ACHN (cell line): ENCODE measurements around the gene TIPARP.
A peak's percentile ranks its signal among the peaks of the same experiment; 100 is the strongest.

Source experiments
- DNase-seq: peaks from one replicate; pipeline ENCODE4 v3.0.0-alpha.2; 2015
- in situ Hi-C: cut with HindIII; loops from 2 replicates; pipeline ENCODE4 v1.10.0; 2017; ENCODE audit warnings: low sequenced_read_pairs, low pct_ligation_motif_present, low pct_unique_long_range_greater_than_20kb

The TIPARP gene

DNA sequence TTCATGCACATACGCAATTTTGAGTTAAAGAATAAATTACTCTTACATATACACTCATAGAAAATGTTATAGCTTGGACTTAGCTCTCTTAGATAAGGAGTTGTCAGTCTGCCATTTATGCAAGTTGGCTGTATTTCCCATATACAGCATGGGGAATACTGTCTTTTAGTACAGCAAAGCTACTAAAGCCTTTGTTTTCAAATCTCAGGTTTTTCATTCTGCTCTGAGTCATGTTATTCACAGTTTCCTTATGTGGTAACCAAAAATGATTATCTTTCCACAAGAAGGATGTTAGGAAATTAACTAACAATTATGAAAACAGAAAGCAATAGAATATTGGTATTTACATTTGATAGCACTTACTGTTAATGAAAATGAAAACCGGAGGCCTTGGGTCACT lies 4.3 kb upstream of the TIPARP start:
- in situ Hi-C loops: no loop called here
- no peak for DNase-seq

DNA sequence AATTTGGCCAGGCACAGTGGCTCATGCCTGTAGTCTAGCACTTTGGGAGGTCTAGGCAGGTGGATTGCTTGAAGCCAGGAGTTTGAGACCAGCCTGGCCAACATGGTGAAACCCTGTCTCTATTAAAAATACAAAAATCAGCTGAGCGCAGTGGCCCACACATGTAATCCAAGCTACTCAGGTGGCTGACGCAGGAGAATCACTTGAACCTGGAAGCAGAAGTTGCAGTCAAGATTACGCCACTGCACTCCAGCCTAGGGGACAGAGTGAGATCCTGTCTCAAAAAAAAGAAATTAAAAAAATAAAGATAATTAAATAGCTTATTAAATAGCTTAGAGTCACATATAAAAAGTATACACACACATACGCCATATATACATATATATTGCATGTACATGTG lies 3.7 kb upstream of the TIPARP start:
- no peak for DNase-seq
- in situ Hi-C loops: no loop called here

DNA sequence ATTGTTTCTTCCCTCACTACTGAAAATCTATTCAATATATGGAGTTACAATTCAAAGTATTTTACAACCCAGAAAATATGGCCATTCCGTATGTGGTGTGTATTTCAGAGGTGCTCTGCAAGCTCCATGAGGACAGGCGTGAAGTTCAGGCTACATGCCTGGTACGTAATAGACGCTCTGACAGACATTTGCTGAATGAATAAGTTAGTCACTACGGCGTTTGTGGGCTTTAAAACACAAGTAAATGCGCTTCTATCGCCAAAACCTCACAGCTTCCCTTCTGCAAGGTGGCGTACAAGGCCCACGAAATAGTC lies 701 bp upstream of the TIPARP start:
- in situ Hi-C loops: no loop called here
- no peak for DNase-seq

DNA sequence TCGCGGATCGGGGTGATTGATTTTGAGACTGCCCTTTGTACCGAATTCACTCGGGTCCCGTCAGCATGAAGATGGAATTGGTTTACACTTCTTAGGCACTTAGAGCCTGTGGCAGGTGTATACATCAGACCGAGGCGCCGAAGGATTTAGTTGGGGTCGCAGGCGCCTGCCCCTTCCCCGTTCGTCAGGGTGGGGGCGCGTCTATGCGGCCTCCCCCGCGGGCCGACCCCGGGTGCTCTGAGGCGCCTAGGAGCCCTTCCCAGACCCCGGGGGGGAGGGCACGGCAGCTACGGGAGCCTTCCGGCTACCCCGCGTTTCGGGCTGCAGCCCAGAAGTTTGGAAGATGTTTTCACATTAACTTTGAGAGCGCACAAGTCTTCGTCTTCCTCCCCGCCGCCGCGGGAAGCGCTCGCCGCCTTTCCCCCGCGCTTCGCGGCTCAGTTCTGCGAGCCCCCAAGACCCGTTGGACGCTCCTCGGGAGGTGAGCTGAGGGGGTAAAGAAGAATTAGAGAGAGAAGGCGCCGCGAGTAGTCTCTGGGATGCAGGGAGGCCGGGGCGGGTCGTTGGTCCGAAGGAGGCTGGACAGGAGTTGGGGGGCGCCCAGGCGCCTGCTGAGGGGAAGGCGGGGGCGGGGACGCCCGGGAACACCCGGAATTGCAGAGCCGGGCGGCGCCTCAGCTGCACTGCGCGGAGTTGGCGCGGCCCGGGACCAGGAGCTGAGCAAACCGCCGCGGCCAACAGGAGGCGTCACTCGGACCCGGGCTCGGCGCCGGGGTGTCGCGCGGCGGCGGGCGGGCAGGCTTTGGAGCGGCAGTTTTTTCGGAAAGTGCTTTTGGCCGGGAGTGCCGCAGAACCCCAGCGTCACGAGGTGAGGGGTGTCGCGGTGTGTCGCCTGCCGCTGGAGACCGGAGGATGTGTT lies 780 bp downstream of the TIPARP start:
- peak; percentile 55 for DNase-seq
- in situ Hi-C loops: no loop called here

DNA sequence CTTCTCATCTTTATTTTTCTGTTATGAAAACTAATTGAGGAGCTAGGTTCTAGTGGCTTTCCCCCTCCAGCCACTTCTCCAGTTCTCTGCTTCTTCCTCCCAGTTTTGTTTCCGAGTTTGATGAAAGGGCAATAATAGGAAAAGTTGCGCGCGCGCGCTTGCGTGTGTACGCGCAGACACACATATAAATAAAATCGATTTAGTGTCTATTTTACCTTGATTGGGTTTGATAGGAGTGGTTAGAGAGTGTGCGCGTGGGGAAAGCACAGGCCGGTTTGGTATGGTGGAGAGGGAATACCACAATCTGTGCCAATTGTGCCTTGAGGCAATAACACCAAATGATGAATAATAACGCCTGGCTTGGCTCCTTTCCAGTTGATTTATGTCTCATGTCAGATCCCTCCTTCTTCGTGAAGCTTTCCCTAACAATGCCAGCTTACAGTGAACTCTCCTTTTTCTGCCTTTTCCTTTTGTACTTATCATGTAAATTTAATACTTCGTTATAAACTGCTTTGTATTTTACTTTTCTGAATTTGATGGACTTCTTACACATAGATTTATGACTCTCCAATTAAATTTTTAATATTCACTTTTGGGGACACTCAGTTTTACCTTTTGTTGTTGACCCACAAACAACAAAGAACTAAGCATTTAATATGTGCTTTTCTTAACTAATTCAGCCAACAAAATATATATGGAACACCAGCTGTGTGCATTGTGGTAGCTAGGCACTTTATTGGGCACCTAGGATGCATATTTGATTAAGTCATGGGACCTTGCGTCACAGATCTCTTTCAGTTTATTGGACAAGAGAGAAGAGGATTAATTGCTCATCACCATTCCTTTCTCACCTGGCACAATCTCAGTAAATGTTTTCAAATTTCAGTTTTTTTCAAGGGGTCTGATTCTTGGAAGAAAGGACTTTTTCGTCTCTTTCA lies 1.7 kb downstream of the TIPARP start:
- in situ Hi-C loops: no loop called here
- DNase-seq: peak; percentile 83

DNA sequence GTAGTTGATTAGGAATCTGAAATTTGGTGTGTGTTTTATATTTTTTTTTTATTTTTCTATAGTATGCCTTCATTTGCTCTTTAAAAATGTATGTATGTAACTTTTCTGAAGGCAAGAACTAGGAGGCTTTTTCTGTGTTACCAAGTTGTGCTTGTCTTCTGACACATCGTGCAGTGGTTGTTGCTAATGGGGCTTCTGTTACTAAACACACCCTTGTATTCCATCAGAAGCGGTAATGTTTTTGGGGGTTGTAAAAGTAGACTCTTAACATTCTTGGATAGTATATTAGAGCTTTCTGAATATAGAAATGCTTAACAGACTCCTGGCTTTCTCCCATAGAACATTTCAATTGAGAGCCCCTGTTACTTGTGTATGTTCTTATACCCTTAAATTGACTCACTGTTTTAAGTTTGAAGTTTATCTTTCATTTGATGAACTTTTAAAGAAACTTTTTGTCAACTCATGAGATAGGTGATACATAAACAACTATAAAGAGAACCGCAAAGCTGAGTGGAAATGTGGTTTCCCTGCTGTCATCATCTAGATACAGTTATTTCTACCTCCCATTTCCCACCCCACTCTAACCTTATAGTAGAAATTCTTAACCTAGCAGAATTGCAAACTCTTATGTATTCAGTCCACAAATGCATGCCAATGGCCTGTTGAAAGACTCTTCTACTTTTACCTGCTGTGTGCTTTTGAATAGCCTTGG lies 2.5 kb downstream of the TIPARP start:
- DNase-seq: no peak
- in situ Hi-C loops: no loop called here

DNA sequence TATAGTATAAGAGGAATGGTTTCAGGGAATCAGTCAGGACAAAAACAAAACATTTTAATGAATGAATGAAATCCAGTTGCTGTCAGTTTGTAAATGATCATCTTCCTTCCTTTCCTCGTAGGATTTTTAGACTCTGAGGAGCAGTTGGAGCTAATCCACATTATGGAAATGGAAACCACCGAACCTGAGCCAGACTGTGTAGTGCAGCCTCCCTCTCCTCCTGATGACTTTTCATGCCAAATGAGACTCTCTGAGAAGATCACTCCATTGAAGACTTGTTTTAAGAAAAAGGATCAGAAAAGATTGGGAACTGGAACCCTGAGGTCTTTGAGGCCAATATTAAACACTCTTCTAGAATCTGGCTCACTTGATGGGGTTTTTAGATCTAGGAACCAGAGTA lies 3.1 kb downstream of the TIPARP start:
- in situ Hi-C loops: no loop called here
- no peak for DNase-seq

DNA sequence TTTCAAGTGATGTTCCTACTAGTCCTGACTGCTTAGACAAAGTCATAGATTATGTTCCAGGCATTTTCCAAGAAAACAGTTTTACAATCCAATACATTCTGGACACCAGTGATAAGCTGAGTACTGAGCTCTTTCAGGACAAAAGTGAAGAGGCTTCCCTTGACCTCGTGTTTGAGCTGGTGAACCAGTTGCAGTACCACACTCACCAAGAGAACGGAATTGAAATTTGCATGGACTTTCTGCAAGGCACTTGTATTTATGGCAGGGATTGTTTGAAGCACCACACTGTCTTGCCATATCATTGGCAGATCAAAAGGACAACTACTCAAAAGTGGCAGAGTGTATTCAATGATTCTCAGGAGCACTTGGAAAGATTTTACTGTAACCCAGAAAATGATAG lies 3.8 kb downstream of the TIPARP start:
- no peak for DNase-seq
- in situ Hi-C loops: no loop called here

DNA sequence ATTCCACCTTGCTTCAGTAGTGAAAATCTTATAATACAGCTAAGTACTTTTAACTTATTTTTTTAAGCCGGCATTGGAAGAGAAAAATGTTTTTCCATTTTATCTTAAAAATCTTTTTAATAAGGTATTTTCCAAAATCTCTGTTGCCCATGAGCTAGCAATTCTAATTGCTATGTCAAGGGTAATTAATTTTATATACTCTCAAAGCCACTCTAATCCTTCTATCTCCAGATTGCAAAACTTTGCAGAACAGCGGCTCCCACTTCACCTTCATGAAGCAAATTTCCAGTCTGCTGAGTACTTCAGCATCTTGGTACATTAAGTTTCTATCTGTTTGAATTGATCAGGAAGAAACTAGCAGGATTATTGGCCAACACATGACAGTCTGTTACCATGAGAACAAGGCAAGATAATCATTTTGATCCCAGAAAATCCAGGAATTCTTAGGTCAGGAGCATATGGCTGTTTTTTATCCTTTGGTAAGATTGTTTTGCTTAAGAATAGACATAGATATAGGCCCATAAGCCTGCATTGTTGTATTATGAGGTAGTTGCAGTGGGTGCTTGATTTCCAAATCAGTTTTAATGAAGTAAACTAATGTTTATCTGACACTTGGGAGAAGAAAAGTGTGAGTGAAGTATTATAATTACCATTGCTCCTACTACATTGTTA lies 6.0 kb downstream of the TIPARP start:
- DNase-seq: no peak
- in situ Hi-C loops: no loop called here

DNA sequence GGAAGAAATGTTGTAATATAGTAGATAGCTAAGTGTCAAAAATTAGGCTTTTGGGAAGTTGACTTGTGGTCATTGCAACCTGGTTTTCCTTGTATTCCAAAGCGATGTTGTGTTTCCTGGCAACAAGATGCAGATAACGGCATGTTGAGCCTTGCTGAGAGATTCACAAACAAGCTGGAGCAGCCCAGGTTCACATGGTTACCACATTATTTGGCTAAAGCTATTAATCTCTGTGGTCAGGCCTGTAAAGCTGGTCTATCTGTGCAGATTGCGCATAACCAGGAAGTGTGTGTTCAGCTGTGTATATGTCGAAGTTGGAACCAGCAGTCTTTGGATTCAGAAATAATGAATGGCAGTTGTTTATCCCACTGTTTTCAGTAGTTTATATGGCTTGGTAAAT lies 6.6 kb downstream of the TIPARP start:
- DNase-seq: peak; percentile 26
- in situ Hi-C loops: no loop called here

DNA sequence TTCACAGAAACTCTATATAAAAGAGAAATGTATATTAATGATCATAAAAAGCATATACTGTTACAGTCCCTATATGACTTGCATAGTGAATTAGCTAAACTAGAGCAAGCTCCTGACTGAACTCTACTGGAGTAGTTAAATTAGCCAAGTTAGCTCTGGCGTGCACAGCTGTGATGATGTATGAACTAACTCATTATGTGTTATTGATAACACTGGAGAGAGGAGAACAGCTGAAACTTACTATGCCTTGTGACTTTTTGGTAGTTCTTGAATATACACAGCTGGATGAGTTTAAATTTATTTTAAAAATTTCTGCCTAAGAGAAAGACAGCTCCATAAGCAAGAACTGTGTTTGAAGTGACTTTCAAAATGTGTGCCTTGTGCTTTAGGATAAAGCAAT lies 8.1 kb downstream of the TIPARP start:
- in situ Hi-C loops: no loop called here
- no peak for DNase-seq

DNA sequence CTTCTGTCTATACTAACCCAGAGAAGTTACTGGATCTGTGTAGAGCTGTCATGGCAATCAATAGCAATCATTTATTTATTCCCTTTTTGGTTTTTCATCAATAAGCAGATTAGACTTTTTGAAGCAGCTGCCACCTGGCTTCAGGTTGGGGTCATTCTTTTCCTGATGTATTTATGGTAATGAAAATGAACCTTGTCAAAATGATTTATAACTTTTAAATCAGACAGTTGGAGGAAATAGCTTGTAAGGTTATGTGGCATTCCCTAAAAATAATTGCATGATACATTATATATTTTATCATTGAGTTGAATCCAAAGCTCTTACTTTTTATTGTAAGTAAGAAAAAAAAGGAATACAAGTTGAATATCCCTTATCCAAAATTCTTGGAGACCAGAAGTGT lies 8.6 kb downstream of the TIPARP start:
- DNase-seq: no peak
- in situ Hi-C loops: no loop called here

DNA sequence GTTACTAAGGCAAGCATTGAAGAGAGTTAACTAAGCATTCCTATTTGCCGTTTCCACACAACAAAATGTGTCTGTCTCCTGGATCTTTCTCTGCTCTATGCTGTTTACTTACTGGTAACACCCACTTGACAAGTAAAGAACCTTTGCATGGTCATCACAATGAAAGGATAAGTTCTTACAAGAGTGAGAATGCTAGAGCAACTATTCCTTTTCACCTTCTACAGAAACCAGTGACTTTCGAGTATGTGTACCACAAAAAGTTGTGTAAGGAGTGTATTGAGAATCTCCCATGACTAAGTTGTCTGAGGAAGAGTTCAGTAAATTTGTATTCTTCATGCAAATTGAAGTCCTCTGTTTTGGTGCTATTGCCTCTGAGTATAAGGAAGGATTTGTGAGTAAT lies 10.8 kb downstream of the TIPARP start:
- no peak for DNase-seq
- in situ Hi-C loops: no loop called here

DNA sequence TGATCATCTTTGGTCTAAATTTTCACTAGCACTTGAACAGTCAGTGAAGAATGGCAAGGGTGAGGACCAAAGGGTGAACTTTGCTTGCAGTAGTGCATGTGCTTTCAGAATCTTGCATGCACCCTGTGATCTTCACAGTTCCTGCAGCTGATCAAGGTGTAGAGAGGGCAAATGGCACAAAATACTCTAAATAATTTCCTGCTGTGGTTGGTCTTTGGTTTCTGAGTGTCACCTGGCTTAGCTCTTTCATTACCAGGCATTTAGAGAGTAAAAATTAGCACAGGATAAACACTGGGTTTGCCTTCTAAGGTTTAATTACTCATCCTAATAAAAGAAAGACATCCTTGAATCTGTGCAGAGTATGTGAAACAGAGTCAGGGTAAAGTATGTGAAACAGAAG lies 11.4 kb downstream of the TIPARP start:
- DNase-seq: no peak
- in situ Hi-C loops: no loop called here

DNA sequence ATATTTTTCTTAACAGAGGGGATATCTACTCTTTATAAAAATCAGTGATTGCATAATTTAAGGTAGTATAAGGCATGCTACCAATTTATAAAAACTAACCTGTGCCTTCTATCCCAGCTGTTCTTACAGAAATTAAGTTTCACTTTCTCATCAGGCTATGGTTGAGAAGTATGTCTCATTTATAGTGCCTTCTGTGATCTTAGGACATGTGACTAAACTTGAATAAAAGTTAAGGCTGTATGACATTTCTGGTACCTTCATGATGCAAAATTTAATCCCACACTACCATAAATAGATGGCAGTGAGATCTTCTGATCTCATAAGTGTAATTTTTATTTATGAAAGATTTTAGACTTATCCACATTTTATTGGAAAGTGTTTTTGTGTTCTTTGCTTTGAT lies 12.6 kb downstream of the TIPARP start:
- no peak for DNase-seq
- in situ Hi-C loops: no loop called here

DNA sequence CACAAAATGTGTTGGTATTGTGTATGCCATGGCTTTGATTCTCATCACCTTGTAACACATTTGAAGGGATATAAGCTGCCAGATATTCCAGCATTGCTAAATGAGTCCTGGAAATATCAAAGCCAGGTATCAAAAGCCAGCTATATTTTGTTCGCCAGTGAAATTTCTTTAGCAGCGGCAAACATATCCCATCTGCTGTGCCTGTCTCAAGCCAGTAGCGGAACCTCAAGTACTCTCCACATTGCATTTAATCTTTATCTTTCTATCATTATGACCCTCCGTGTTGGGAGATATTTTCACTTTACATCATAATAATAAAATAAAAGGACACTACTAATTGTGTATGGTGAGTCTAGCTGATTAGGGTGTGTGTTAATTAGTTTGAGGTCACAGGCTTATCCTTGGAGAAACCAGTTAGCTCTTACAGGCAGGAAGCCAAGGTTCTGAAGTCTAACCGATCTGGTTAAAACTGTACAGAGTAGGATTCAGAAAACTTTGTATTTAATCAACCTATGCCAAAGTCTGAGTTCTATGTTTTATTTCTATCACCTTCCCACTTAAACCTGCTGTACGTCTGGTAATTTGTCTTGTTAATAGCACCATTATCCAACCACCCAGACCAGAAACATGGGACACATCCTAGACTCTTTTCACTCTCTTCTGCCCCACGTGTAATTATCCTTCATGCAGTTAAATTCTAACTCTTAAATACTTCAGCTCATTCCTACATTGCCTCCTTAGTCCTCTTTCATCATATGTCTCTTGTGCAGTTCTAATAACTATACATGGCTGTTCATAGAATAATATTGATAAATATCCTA lies 14.5 kb downstream of the TIPARP start:
- in situ Hi-C loops: no loop called here
- no peak for DNase-seq

DNA sequence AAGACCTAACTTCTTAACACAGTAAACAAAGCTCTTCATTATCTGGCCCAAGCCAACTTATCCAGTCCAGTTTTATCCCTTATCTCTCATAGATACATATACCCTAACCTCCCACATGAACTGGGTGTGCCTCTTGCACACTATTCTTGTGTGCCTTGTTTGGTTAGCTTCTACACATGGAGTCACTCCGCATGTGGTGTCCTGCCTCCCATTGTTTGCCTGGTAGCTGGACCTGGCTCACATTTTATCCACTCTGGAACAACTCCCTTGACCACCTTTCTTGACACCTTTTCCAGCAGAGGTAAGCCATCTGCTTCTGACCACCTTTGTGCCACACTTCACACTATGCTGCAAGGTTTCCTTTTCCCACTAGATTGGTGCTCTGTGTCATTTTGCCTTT lies 15.2 kb downstream of the TIPARP start:
- in situ Hi-C loops: no loop called here

DNA sequence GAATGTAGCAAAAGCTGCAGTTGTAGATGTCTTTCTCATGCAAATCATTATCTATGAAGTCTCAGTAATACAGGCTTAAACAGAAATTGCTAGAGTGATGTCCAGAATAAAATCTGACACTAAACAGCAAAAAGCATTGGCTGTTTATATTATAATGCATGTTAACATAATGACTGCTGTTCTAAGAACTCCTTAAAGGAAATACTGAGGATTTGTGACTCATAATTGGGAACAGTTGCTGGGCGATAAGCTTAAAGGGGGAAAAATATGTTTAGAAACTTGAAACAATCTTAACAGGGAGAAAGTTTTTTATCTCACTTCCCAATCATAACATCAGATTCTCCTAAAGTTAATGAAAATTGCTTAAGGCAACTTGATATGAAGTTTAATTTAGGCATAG lies 17.5 kb downstream of the TIPARP start:
- DNase-seq: peak; percentile 32
- in situ Hi-C loops: no loop called here

More for the DNA sequence above, 15.2 kb downstream of the TIPARP start:
- no peak for DNase-seq
